ENCODE measurements around the gene NSF. TPM values are rescaled to one million over a fixed set of nuclear protein-coding genes. Genes with fewer than 3 reads are reported as not detected.
"Not testable (repeated sequence)": the region's sequence is repeated elsewhere in the genome, so short reads cannot be mapped to it uniquely, and the experiment has no call there.

The NSF gene
- total RNA-seq, 1 experiment from 2014 or later: 56.5 TPM

DNA sequence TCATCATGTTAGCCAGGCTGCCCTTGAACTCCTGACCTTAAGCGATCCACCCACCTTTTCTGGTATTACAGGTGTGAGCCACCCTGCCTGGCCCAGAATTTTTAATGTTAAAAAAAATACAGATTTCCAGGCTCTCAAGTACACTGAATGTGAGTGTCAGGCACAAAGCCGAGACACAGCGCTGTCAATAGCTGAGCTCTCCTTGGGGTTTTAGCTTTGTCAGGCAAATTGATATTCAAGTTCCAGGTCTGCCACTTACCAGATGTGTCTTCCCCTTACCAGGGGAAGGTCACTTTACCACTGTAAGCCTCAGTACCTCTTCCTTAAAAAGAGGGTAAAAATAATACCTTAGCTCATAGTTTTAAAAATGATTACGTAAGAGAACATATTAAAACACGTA is 67.8 kb downstream of the NSF start:
- BruUV-seq (replicated peaks); H3K27ac ChIP-seq (ENCODE audit: low read length); ATAC-seq; CTCF ChIA-PET; H3K27me3 ChIP-seq (ENCODE audit: control insufficient read depth, insufficient read depth, low read length); in situ Hi-C loops (cut with HindIII; ENCODE audit: low pct_unique_long_range_greater_than_20kb, low sequenced_read_pairs); H3K36me3 ChIP-seq (ENCODE audit: control insufficient read depth, insufficient read depth, low read length); POLR2A ChIA-PET; DNase-seq (ENCODE audit: low read depth, low spot score); intact Hi-C loops (cut with micrococcal nuclease; ENCODE audit: unreplicated experiment); H3K9me3 ChIP-seq (ENCODE audit: control insufficient read depth, insufficient read depth, low read depth, low read length); H3K4me1 ChIP-seq (ENCODE audit: control insufficient read depth, insufficient read depth, low read length); H3K4me3 ChIP-seq (ENCODE audit: low read depth in 2 of 2, low read length in 2 of 2): not testable (repeated sequence)

DNA sequence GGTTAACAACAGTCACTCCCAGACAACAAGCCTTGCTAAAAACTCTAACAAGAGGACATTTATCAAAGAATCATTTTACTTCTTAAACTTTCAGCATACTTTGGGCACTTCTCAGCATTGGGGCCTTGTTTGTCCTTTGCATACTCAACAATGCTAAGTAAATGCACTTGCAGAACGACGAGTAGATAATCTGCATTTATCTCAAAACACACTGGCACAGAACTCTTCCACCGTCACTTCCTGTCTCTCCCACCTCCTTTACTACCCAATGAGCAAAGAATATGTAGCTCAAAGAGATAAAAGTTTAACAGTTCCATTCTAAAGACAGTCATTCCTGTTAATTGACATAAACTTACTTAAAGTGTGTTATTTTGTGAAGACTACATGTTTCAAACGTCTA is 69.2 kb downstream of the NSF start:
- H3K4me3 ChIP-seq (ENCODE audit: low read depth in 2 of 2, low read length in 2 of 2); H3K27me3 ChIP-seq (ENCODE audit: control insufficient read depth, insufficient read depth, low read length); in situ Hi-C loops (cut with HindIII; ENCODE audit: low pct_unique_long_range_greater_than_20kb, low sequenced_read_pairs); H3K36me3 ChIP-seq (ENCODE audit: control insufficient read depth, insufficient read depth, low read length); H3K9me3 ChIP-seq (ENCODE audit: control insufficient read depth, insufficient read depth, low read depth, low read length); H3K27ac ChIP-seq (ENCODE audit: low read length); intact Hi-C loops (cut with micrococcal nuclease; ENCODE audit: unreplicated experiment); H3K4me1 ChIP-seq (ENCODE audit: control insufficient read depth, insufficient read depth, low read length); POLR2A ChIA-PET; BruUV-seq (replicated peaks); CTCF ChIA-PET; ATAC-seq; DNase-seq (ENCODE audit: low read depth, low spot score): not testable (repeated sequence)

DNA sequence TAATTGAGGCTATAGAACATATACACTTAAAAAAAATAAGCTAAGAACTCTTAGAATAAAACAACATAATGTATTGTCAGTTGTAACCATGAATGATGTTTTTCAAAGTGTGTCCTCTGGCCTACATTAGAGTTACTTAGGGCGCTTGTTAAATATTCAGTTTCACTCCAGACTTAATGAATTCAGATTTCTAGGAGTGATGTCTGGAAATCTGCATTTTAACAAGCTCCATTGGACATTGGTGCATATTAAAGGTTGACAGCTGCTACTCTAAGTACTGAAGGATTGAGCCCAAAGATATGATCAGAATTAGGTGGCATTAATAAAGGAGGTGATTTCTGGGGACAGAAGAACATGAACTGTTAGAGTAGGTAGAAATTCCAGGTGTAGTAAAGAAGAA is 72.7 kb downstream of the NSF start:
- H3K36me3 ChIP-seq (ENCODE audit: control insufficient read depth, insufficient read depth, low read length); CTCF ChIA-PET; H3K27ac ChIP-seq (ENCODE audit: low read length); BruUV-seq (replicated peaks); H3K9me3 ChIP-seq (ENCODE audit: control insufficient read depth, insufficient read depth, low read depth, low read length); H3K4me1 ChIP-seq (ENCODE audit: control insufficient read depth, insufficient read depth, low read length); intact Hi-C loops (cut with micrococcal nuclease; ENCODE audit: unreplicated experiment); DNase-seq (ENCODE audit: low read depth, low spot score); H3K4me3 ChIP-seq (ENCODE audit: low read depth in 2 of 2, low read length in 2 of 2); ATAC-seq; in situ Hi-C loops (cut with HindIII; ENCODE audit: low pct_unique_long_range_greater_than_20kb, low sequenced_read_pairs); H3K27me3 ChIP-seq (ENCODE audit: control insufficient read depth, insufficient read depth, low read length); POLR2A ChIA-PET: not testable (repeated sequence)

DNA sequence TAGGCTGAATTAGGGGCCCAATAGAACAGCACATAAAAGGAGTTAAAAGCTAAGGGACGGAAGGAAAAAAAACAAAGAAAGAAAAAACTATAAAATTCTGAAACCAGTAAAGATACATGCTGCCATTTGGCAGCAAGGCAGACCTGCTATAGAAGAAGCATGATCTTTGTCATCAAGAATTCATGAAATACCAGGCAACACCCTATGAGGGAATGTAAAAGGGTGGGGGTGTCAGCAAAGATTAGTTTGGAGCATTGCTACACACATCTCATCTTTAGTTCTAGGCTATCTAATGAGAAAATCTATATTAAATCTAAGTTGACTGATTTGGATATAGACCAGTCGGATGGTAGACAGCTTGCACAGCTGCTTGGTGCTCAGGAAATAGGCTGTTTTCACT is 73.1 kb downstream of the NSF start:
- H3K4me3 ChIP-seq (ENCODE audit: low read depth in 2 of 2, low read length in 2 of 2); DNase-seq (ENCODE audit: low read depth, low spot score); ATAC-seq; BruUV-seq (replicated peaks); H3K27ac ChIP-seq (ENCODE audit: low read length); in situ Hi-C loops (cut with HindIII; ENCODE audit: low pct_unique_long_range_greater_than_20kb, low sequenced_read_pairs); H3K27me3 ChIP-seq (ENCODE audit: control insufficient read depth, insufficient read depth, low read length); H3K36me3 ChIP-seq (ENCODE audit: control insufficient read depth, insufficient read depth, low read length); H3K4me1 ChIP-seq (ENCODE audit: control insufficient read depth, insufficient read depth, low read length); H3K9me3 ChIP-seq (ENCODE audit: control insufficient read depth, insufficient read depth, low read depth, low read length); intact Hi-C loops (cut with micrococcal nuclease; ENCODE audit: unreplicated experiment); POLR2A ChIA-PET; CTCF ChIA-PET: not testable (repeated sequence)

DNA sequence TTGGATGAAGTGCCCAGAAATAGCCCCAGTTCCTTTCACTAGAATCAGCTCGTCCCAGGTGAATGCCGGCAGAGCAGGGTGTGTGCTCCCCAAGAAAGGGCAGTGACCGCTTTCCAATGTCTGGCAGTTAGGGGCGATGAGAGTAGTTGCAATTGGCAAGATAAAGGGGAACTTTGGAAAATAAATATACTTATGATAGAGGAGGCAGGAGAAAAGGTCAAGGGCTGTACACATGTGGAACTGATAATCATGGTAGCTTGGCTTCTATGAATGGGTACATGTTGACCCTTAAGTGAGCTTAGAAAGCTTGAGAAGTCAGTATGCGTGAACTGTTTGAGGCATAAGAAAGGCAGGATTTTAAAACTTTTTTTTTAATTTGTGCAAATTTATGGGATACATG is 75.5 kb downstream of the NSF start:
- CTCF ChIA-PET; BruUV-seq (replicated peaks); H3K4me1 ChIP-seq (ENCODE audit: control insufficient read depth, insufficient read depth, low read length); in situ Hi-C loops (cut with HindIII; ENCODE audit: low pct_unique_long_range_greater_than_20kb, low sequenced_read_pairs); H3K36me3 ChIP-seq (ENCODE audit: control insufficient read depth, insufficient read depth, low read length); H3K27ac ChIP-seq (ENCODE audit: low read length); intact Hi-C loops (cut with micrococcal nuclease; ENCODE audit: unreplicated experiment); DNase-seq (ENCODE audit: low read depth, low spot score); H3K27me3 ChIP-seq (ENCODE audit: control insufficient read depth, insufficient read depth, low read length); H3K9me3 ChIP-seq (ENCODE audit: control insufficient read depth, insufficient read depth, low read depth, low read length); POLR2A ChIA-PET; ATAC-seq; H3K4me3 ChIP-seq (ENCODE audit: low read depth in 2 of 2, low read length in 2 of 2): not testable (repeated sequence)

- CTCF ChIA-PET; POLR2A ChIA-PET; H3K4me3 ChIP-seq (ENCODE audit: low read depth in 2 of 2, low read length in 2 of 2); intact Hi-C loops (cut with micrococcal nuclease; ENCODE audit: unreplicated experiment); DNase-seq (ENCODE audit: low read depth, low spot score); H3K9me3 ChIP-seq (ENCODE audit: control insufficient read depth, insufficient read depth, low read depth, low read length); BruUV-seq (replicated peaks); H3K4me1 ChIP-seq (ENCODE audit: control insufficient read depth, insufficient read depth, low read length); H3K27ac ChIP-seq (ENCODE audit: low read length); H3K36me3 ChIP-seq (ENCODE audit: control insufficient read depth, insufficient read depth, low read length); H3K27me3 ChIP-seq (ENCODE audit: control insufficient read depth, insufficient read depth, low read length); in situ Hi-C loops (cut with HindIII; ENCODE audit: low pct_unique_long_range_greater_than_20kb, low sequenced_read_pairs); ATAC-seq: not testable (repeated sequence)
Measured at GRCh38 chr17:46670789-46671188, 80.3 kb downstream of the NSF start.

GRCh38 chr17:46672777-46673176 is 82.3 kb downstream of the NSF start:
- intact Hi-C loops (cut with micrococcal nuclease; ENCODE audit: unreplicated experiment); H3K36me3 ChIP-seq (ENCODE audit: control insufficient read depth, insufficient read depth, low read length); H3K27ac ChIP-seq (ENCODE audit: low read length); H3K27me3 ChIP-seq (ENCODE audit: control insufficient read depth, insufficient read depth, low read length); DNase-seq (ENCODE audit: low read depth, low spot score); ATAC-seq; CTCF ChIA-PET; BruUV-seq (replicated peaks); H3K4me1 ChIP-seq (ENCODE audit: control insufficient read depth, insufficient read depth, low read length); H3K4me3 ChIP-seq (ENCODE audit: low read depth in 2 of 2, low read length in 2 of 2); H3K9me3 ChIP-seq (ENCODE audit: control insufficient read depth, insufficient read depth, low read depth, low read length); in situ Hi-C loops (cut with HindIII; ENCODE audit: low pct_unique_long_range_greater_than_20kb, low sequenced_read_pairs); POLR2A ChIA-PET: not testable (repeated sequence)

- H3K27me3 ChIP-seq (ENCODE audit: control insufficient read depth, insufficient read depth, low read length); in situ Hi-C loops (cut with HindIII; ENCODE audit: low pct_unique_long_range_greater_than_20kb, low sequenced_read_pairs); H3K4me3 ChIP-seq (ENCODE audit: low read depth in 2 of 2, low read length in 2 of 2); H3K4me1 ChIP-seq (ENCODE audit: control insufficient read depth, insufficient read depth, low read length); H3K36me3 ChIP-seq (ENCODE audit: control insufficient read depth, insufficient read depth, low read length); H3K27ac ChIP-seq (ENCODE audit: low read length); ATAC-seq; BruUV-seq (replicated peaks); DNase-seq (ENCODE audit: low read depth, low spot score); CTCF ChIA-PET; H3K9me3 ChIP-seq (ENCODE audit: control insufficient read depth, insufficient read depth, low read depth, low read length); intact Hi-C loops (cut with micrococcal nuclease; ENCODE audit: unreplicated experiment); POLR2A ChIA-PET: not testable (repeated sequence)
Measured at GRCh38 chr17:46677819-46678218, 87.3 kb downstream of the NSF start.

Data from Panc1 (cell line).